Stromal cell of bone marrow (primary cell): ENCODE data around the gene ROGDI.
"Not testable (repeated sequence)": the region's sequence is repeated elsewhere in the genome, so short reads cannot be mapped to it uniquely, and the experiment has no call there.

ENCODE experiments used
- DNase-seq: peaks from one replicate; pipeline ENCODE4 v3.0.0-alpha.2; 2012; ENCODE audit warnings: low read depth

The ROGDI gene

DNA sequence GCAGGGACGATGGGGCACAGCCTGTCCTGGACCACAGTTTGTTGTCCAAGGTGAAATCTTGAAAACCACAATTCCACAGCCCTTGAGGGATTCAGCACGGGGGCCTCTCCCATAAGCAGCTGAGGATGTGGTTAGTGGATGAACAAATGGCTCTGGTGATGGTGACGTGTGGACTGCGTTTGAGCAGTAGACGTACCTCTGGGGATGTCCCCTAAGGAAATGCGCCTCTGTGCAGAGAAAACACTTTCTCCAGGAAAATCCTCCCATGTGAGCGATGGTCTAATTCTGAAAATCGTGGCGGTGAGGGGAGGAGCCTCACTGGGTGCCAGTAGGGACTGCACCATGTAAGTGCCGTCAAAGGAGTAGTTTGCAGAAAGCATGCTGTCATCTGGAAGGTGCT is 11.6 kb downstream of the ROGDI start:
- DNase-seq, result no peak

DNA sequence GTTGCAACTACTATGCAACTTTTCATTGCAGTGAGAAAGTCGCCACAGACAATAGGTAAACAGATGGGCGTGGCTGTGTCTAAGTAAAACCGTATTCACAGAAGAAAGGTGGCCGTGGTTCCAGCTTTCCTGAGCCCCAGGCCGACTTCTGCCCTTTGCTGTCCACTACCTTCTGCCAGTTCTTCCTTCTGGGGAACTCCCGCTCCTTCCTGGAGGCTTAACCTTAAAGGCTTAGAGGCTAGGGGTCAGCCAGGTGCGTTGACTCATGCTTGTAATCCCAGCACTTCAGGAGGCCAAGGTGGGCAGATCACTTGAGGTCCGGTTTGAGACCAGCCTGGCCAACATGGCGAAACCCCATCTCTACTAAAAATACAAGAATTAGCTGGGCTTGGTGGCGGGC is 12.2 kb downstream of the ROGDI start:
- no peak for DNase-seq

DNA sequence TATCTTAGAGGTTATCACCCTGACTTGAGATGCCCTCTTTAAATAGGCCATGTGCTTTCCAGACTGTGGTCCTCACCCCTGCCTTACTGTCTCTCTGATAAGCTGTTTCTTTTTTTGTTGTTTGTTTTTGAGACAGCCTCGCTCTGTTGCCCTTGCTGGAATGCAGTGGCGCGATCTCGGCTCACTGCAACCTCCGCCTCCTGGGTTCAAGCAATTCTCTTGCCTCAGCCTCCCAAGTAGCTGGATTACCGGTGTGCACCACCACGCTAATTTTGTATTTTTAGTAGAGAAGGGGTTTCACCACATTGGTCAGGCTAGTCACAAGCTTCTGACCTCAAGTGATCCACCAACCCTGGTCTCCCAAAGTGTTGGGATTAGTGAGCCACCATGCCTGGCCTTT is 13.5 kb downstream of the ROGDI start:
- DNase-seq, result no peak

DNA sequence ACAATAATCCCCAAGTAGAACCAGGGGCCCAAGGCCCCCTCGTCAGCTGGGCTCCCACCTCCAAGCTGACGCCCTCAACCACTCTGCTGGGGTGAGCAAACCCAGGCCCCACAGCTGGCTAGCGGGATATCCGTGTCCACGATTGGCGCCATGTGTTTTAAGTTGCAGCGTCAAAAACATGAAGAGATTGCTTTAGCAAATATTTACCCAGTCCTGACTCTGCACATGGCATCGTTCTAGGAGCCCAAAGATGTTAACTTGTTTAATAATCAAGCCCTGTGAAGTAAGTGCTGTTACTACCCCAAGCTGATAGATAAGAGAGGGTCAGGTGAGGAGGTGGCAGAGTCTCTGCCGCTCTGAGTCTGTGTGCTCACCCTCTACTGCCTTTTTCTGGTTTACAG is 13.9 kb downstream of the ROGDI start:
- DNase-seq, result no peak

DNA sequence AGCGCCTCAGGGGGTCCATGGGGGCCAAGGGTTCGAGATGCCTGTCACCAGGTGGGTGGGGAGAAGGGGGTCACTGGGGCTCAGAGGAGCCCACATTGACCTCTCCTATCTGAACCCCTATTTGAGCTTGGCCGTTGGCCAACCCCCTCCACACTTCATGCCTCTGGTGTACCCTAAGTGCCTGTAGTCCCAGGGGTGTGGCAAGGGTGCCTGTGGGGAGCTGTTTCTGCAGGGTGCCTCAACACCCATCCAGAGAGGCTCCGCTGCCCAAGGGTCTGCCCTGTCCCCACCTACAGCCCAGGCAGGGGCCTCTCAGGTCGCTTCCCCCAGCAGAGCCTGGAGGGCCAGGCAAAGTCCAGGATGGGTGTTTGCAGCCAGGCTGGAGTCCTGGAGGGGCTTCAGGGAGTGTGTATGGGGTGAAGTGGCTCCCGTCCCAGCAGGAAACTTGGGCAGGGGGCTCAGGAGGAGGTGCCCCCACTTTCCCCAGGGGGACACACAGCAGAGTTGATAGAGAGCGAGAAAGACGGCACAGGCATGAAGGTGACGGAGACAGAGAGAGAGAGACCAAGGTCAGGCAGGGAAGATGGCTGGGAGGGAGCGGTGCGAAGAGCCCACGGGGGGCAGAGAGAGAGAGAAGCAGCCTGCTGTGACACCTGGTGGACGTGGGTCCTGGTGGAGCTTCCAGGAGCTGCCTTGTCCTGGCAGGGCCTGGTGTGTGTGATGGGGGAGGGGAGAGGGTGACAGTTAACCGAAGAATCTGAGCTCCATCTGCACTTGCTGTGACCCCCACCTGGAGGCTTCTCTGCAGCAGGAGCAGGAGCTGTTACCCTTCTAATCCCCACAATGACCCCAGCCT is 14.6 kb downstream of the ROGDI start, which contains the start of gene SEPTIN12:
Gene SEPTIN12, minus strand, starts transcription at position 719 of the 856 bp plus-strand sequence. Its CDS starts 700 bp downstream, at position 19.
- no peak for DNase-seq

DNA sequence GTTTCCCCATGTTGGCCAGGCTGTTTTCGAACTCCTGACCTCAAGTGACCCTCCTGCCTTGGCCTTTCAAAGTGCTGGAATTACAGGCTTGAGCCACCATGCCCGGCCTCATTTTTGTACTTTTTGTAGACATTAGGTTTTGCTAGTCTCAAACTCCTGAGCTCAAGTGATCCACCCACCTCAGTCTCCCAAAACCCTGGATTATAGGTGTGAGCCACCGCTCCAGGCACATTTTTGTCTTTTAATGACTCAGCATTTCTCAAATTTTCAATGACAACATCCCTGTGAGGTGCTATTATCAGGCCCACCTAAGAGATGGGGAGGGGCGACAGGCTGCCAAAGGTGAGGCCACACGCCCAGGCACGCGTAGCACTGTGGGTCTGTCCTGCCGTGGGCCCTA is 15.4 kb downstream of the ROGDI start:
- DNase-seq, result no peak

DNA sequence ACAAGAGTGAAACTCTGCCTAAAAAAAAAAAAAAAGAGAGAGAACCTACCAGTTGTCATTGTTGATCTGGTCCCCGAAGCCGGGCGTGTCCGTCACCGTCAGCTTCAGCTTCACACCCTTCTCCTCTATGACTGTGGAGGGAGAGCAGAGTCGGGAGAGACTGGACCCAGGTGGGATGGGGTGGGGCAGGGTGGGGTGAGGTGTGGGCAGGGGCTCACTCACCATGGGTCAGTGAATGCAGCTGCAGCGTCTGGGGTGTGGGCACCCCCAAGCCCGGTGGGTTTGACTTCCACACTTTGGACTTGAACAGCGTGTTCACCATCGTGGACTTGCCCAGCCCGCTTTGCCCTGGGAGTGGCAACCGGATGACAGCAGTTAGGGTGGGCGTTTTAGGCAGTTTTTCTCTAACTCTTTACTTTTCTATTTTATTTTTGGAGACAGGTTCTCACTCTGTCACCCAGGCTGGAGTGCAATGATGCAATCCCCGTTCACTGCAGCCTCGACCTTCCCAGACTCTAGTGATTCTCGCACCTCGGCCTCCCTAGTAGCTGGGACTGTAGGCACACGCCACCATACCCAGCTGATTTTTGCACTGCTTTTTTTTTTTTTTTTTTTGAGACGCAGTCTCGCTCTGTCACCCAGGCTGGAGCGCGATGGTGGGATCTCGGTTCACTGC is 16.5 kb downstream of the ROGDI start:
- DNase-seq, result no peak

DNA sequence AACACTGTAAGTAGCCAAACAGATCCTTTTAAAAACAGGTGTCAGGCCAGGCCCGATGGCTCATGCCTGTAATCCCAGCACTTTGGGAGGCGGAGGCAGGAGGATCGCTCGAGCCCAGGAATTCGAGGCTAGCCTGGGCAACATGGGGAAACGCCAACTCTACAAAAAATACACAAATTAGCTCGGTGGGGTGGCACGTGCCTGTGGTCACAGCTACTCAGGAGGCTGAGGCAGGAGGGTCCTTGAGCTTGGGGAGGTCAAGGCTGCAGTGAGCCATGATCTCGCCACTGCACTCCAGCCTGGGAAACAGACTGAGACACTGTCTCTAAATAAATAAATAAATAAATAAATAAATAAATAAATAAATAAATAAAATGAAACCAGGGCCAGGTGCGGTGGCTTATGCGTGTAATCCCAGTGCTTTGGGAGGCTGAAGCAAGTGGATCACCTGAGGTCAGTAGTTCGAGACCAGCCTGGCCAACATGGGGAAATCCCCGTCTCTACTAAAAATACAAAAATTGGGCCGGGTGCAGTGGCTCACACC is 17.9 kb downstream of the ROGDI start:
- not testable (repeated sequence) for DNase-seq

DNA sequence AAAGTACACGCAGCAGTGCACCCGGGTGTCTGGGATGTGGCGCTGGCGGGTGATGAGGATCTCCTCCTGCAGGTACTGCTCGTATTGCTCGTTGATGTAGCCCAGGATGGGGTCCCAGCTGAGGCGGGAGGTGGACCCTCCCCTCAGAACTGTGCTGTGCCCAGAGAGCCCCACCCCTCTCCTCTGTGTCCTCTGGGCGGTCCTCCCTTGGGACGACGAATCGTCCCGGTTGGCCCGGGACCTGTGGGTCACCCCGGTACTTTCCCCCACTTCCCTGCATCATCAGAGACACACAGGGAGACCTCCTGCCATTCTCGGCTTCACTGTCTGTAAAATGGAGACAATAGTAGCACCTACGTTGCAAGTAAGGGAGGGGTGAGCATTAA is 18.5 kb downstream of the ROGDI start:
- DNase-seq, result no peak

DNA sequence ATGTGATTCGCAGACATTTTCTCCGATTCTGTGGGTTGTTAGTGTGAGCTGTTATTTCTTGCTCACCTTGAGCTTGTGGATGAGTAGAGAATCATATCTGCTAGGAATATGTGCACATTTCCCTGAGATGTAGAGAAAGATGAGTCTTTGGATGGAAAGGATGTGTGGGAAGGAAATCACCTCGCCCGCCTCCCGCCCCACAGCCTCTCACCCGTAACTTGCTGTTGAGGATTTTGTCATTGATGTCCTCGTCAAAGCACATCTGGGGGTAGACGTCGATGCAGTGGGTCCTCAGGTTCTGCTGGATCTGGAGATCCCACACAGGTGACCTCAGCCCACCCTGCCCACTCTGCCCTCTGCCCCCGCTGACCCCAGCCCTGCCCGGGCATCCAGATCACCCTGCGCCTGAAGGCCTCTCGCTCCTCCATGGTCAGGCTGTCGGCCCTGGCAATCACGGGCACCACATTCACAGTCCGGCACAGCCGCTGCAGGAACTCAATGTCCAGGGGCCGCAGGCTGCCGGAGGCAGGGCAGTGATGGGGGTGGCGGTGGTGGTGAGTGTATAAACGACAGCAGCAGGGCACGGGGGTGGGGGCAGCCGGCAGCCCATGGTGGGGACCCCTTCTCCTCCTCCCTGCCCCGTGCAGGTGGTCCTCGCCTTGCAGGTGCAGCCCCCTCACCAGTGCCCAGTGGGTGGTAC is 19.0 kb downstream of the ROGDI start:
- DNase-seq, result no peak

DNA sequence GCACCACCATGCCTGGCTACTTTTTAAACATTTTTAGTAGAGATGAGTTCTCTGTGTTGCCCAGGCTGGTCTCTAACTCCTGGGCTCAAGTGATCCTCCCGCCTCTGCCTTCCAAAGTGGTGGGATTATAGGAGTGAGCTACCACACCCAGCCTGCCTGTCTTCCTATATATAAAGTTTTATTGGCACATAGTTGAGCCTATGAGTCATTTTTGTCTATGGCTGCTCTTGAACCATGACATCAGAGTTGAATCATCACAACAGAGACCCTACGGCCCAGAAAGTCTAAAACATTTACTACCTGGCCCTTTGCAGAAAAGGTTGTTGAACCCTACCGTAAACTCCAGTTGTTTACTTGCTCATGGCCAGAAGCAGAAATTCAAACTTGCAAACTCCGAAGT is 22.2 kb downstream of the ROGDI start:
- no peak for DNase-seq

DNA sequence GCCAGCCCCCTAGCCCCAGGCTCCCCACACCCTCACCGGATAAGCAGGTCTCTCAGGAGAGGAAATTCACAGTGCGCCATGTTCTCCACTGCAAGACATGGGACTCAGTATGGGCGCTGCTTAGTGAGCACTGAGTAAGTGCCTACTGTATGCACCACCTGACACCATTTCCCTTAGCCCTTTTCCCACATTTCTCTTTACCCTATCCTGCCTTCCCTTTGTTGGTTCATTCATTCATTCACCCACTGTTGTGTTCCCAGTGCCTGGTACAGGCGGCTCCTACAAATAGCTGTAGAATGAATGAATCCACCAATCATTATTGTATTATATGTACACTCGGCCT is 24.4 kb downstream of the ROGDI start:
- no peak for DNase-seq

DNA sequence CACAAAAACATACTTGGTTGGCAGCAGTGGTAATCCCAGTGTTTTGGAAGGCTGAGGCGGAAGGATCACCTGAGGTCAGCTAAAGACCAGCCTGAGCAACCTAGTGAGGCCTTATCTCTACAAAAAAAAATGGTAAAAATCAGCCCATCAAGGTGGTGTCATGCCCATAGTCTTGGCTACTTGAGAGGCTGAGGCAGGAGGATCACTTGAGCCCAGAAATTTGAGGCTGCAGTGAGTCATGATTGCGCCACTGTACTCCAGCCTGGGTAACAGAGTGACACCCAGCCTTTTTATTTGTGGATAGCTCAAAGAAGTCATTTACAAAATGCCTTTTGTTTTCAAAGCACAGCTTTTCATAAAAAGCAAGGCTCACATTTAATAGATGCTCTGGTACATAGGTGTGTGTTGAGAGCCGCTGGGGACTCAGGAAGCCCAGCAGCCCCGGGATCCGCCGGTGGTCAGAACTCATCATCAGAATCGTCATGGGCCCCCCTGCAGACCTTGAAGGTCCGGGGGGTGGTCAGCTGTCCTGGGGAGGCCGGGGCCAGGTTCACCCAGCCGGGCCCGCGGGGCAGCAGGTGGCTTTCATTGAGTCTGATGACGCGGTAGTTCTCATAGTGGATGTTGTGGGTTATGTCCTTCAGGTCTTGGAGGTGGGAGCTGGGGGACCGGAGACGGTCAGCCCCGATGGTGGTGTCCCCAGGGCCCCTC is 24.9 kb downstream of the ROGDI start:
- no peak for DNase-seq

DNA sequence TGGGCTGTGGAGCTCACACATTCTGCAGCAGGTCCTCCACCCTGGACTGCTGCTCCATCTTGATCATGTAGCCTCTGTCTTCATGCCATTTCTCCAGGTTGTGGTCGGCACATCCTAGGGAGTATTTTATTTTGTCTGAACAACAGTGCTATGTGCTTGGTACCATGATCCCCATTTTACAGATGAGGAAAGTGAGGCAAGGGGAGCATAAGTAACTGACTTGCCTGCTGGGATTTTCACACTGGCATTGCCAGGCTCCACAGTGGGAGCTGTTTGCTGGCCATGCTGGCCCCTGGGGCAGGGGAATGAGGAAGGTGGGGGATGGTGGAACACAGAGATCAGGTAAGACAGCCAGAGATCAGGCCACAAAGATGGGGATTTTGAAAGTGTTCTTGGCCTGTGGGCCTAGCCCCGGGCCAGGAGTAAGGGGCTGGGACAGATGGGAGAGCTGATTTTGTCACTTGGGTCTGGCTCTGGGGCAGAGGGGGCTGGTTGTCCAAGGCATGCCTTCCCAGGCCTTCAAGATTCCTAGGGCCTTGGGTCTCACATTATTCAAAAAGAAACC is 26.2 kb downstream of the ROGDI start:
- DNase-seq, result no peak

DNA sequence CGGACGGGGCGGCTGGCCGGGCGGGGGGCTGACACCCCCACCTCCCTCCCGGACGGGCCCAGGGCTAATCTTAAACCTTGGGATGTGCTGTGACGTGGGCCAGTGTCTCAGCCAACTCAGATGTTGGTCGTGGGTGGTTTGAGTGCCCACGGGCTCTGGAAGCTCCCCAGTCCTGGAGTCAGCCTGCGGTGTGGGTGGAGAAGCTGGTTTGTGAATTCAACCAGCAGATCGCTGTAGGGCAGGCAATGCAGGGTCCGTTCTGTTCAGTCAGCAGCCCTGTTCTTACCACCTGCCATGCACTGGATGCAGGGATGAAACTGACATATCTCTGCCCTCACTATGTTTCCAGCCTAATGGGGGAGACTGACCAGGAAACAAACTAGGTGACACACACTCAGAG is 27.4 kb downstream of the ROGDI start:
- DNase-seq, result no peak

DNA sequence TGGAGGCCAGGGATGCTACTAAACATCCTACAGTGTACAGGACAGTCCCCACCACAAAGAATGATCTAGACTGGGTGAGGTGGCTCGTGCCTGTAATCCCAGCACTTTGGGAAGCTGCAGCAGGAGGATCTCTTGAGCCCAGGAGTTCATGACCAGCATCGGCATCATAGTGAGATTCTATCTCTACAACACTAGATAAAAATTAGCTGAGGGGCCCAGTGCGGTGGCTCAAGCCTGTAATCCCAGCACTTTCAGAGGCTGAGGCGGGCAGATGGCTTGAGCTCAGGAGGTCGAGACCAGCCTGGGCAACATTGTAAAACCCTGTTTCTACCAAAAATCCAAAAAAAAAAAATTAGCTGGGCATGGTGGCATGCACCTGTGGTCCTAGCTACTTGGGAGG is 30.1 kb downstream of the ROGDI start:
- no peak for DNase-seq

DNA sequence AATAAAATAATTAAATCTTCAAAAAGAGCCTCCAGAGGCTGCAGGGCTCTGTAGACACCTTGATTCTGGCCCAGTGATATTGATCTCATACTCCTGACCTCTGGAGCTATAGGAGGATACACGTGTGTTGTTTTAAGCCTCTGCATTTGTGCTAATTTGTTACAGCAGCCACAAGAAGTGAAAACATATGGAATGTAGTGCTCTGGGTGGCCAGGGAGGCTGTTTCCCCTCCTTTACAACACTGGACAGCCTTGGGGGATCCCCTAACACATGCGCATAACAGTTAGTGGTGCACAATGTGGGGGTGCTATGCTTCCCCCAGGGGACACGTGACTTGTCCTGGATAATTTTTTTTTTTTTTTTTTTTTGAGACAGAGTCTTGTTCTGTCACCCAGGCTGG is 30.8 kb downstream of the ROGDI start:
- no peak for DNase-seq

DNA sequence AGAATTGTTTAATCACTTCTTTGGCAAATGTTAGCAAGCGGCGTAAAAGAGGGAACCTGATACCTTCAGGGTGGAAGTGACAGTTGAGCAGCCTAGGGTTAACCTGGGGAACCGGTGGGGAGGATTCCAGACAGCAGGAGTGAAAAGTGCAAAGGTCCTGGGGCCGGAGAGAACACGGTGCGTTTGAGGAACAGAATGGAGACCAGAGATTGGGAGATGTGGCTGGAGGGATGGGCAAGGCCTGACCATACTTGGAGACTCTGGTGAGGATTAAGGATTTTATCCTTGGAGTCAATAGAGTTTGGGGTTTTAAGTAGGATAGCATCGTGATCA is 33.2 kb downstream of the ROGDI start:
- DNase-seq, result no peak

DNA sequence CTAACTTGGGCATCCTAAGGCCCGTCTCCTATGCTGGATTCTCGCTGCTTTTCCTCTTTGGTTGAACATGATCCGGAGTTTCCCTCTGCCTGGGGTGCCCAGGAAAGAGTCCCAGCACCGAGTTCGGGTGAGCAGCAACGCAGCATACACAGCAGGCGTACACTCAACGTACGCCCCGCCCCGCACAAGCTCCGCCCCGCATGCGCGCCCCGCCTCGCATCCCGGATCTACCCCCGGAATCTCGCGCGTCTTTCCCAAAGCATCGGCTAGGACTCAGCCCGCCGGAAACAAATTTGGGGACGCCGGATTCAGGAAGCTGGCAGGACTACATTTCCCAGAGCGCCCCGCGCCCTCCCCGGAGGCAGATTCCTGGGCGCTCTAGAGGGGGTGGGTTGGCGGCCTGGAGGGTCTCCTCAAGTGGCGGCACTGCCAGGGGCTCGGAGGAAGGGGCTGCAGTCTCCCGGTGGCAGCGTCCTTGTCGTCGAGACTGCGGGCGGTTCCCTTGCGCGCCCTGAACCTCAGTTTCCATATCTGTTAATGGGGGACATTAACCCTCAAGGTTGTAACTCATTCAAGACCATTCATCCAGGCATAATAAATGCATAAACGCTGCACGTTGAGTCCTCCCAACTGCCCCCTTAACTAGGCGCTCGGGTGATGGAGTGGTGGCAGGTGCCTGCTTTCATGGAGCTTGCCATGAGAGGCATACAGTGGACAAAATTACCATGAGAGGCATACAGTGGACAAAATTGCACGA is 33.7 kb downstream of the ROGDI start:
- peak; percentile 94 for DNase-seq

DNA sequence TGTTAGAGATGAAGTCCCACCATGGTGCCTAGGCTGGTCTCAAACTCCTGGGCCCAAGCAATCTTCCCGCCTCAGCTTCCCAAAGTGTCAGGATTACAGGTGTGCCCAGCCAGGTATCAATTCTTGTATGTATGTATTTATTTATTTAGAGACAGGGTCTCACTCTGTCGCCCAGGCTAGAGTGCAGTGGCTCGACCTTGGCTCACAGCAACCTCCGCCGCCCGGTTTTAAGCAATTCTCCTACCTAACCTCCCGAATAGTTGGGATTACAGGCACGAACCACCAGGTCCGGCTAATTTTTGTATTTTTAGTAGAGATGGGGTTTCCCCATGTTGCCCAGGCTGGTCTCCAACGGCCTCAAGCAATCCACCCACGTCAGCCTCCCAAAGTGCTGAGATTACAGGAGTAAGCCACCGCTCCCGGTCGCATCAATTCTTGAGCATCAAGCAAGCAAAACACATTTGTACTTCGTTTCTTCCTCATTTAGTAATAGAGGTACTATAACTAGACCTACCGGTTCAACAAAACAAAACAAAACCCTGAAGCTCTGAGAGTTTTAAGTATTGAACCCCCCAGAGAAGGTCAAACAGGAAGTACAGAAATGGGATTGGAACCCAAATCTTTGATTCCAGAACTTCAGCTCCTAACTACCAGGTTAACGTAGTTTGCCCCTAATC is 34.4 kb downstream of the ROGDI start:
- DNase-seq, result no peak
